ENCODE data around the gene MCC.

MCC gene

GRCh38 chr5:113361701-113362100 lies 126.6 kb downstream of the MCC start:
- no peak for DNase-seq (ENCODE audit: low spot score)

GRCh38 chr5:113359419-113359818 lies 128.8 kb downstream of the MCC start:
- DNase-seq (ENCODE audit: low spot score) = no peak

DNA sequence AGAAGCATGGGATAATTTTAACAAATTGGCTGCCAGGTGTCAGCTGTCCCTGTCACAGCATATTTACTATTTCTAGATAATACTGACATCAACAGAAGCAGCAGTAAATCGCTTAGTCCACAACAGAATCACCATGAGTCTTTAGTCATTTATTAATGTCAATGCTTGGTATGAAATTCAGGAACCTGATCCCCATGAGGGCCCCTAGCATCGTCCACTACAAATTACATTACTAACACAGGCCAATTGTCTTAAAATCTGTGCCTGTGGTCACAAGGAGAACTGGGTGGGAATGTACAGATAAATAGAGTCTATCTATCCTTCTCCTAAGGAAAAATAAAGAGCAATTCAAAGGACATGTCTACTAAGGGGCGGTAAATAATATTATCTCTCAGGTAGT lies 129.6 kb downstream of the MCC start:
- DNase-seq (ENCODE audit: low spot score) = no peak

DNA sequence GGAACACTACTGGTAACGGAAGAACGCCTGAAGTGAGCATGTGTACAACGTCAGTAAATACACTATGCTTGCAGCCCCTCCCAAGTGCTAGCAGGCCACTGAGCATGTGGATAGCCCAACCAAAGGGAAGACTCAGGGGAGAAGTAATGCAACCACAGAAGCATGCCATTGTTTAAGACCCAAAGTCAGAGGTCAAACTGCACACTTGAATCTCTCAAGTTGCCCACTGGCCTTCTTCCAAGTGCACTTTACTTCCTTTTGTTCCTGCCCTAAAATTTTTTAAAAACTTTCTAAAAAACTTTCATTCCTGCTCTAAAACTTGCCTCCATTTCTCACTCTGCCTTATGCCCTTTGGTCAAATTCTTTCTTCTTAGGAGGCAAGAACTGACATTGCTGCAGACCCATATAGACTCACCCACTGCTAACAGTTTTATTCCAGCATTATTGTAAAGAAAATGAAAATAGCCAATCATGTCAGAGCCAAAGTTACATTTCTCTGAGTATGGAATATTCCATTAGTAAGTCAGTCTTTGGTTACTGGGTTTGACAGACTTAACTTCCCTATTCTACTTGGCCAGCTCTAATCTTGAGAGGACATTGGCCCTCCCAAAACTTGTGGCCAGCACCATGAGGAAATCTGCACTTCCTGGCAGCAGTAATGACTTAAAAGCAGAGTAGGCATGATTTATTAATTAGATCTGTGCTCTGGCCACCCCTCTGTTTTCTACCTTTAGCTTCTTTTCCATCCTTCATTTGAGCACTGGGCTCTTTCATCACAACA lies 130.4 kb downstream of the MCC start:
- DNase-seq (ENCODE audit: low spot score) = no peak

- no peak for DNase-seq (ENCODE audit: low spot score)
Observed at GRCh38 chr5:113356487-113356886, 131.8 kb downstream of the MCC start.

DNA sequence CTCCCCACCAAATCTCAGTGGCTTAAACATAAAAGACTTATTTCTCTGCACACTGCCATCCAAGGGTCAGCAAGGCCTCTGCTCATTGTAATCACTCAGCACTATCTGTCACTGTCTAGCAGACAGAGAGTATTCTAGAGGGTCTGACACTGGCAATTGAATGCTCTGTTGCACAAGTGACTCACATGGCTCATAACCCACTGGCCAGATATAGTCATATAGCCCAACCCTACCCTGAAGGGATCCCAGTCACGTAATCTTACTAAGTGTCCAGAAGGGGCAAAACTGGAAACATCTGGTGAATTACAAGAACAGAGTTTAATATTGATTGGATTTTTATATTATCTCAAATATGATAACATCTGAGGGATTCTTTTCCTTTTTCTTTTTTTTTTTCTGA lies 134.2 kb downstream of the MCC start:
- no peak for DNase-seq (ENCODE audit: low spot score)

DNA sequence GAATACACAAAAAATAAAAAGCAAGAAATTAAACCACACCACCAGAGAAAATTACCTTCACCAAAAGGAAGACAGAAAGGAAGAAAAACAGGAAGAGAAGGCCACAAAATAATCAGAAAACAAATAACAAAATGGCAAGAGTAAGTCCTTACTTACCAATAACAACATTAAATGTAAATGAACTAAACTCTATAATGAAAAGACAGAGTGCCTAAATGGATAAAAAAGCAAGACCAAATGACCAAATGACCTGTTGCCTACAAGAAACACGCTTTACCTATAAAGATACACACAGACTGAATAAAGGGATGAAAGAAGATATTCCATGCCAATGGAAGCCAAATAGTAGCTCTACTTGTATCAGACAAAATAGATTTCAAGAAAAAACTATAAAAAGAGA lies 140.7 kb downstream of the MCC start:
- no peak for DNase-seq (ENCODE audit: low spot score)

GRCh38 chr5:113344973-113345940 lies 143.0 kb downstream of the MCC start:
- DNase-seq (ENCODE audit: low spot score) = peak; percentile 36

DNA sequence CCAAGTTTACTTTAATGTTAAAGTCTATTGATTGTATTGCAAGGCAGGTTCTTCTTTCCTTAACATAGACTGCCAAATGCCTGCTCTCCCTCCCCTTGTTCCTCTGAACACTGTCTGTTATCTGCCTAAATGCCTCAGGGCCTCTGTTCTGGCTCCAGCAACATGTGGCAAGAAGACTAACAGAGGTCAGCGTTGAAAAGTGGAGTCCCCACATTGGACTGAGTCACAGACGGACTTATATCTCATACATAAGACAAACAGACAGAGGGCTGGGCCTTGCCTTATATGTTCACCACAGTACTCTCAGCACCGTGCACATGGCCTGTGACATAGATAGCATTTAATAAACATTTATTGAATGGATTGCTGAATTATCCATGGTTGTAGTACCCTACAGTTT lies 144.9 kb downstream of the MCC start:
- DNase-seq (ENCODE audit: low spot score) = no peak

DNA sequence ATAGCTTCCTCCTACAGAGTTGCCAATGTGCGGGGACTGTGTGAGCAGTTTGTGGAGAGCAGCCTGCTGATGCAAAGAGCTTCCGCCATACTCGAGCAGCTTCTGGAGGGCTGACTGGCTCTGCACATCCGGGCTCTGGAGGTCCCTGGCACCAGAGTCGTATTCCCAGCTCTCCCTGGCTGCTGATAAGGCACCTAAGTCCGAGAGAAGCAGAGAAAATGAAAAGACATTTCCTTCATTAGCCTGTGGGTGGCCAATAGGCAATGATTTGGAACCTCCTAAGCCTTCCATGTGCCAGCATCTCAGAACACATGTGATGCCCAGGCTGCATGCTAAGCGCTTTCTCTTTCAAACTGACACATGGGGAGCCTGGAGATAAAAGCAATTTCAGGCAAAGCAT lies 147.7 kb downstream of the MCC start:
- DNase-seq (ENCODE audit: low spot score) = no peak

GRCh38 chr5:113338628-113339027 lies 149.6 kb downstream of the MCC start:
- DNase-seq (ENCODE audit: low spot score) = peak; percentile 30

DNA sequence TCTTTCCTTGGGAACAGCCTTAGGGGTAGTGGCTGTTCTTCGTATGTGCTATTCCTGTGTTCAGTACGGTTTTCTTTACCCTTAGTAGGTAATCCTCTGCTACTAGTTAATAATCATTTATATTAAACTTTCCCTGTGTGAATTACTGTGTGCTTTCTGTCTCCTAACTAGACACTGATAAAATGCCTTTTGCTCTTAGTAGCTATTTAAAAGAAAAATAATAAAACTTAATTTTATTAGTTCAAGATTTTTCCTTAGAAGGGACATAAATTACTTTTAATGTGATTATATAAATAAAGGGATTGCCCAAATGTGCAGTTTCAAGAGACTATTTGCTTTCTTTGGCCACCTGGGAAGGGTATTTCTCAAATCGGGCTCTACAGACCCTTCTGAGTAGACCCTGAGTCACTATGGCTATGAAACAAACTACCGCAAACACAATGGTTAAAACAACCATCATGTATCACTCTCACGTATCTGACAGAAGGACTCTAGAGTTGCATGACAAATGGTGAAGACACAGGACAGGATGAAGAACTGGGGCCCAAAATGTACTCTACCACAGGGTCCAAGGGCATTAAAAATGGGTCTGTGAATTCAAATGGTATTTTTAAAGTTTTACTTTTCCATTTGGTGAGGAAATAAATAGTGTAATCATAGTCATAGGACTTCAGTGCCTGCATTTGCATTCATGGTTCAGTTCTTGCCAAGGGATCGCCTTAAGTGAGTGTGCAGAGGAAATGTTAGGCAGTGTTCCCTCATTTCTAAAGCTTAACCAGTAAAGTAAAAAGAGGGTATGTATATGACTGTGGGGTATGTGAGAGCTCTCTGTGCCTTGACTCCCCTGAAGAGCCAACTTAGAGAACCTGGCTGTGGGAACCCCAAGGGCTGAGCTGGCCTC lies 150.5 kb downstream of the MCC start:
- DNase-seq (ENCODE audit: low spot score) = no peak

DNA sequence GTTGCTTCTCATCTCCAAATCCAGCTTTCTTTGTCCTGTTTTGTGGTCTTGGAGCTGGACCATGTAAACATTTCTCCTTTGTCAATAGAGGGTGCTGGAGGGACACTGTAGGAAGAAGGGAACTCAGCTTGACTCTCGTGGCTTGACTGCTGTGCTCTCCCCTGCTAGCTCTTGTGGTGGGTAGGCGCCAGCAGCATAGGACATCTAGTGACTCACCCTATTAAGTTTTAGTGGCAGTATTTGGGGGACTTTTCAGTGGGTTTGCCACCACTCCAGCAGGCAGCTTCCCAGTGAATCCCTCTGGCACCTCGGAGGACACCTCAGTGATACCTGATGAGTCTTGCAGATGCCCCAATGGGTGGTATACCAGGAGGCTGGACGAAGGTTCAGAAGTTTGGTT lies 151.3 kb downstream of the MCC start:
- DNase-seq (ENCODE audit: low spot score) = peak; percentile 38

GRCh38 chr5:113333411-113333810 lies 154.8 kb downstream of the MCC start:
- no peak for DNase-seq (ENCODE audit: low spot score)

DNA sequence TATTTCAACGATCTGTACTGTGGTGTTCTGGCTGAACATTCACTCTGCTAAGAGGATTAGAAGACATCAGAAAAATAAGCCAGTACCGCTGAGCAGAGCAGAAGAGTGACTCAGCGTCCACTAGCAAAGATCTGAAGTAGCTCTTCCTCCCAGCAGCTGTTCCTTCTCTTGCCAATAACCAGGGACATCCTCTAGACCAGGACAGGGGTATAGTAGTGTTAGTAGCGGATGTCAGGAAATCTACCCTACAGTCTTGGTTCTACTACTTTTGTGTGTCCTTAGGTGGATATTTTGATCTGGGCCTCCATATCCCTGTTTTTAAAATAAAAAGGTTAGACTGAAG lies 157.1 kb downstream of the MCC start:
- no peak for DNase-seq (ENCODE audit: low spot score)

DNA sequence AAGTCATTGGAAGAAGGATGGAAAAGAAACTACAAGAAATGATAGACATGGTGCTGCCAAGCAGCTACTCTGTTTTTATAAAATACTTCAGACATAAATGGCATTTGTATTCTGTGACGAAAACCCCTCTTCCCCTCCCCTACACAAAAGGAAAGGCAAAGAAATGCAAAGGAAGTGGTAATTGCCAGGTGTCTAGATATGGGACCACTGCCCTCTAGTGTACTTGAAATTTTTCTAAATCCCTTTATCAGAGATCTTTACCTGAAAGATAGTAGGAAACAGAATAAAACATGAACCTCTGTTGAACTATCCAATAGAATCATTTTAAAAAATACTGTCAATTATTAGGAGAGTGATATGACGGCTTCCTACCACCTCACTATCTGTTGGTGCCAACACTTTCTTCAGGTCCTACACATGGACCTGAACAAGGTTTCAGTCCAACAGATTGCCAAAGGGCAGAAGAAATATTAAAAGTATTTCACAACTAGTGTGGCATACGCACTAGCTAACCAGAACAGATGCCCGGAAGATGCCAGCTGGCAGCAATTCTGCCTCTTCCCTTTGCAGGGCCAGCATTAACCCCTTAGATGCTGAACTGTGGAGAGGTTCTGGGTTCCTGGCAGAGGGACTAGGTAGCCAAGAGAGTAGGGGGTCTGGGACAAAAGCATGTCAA lies 157.6 kb downstream of the MCC start:
- peak; percentile 26 for DNase-seq (ENCODE audit: low spot score)

- DNase-seq (ENCODE audit: low spot score) = no peak
Observed at GRCh38 chr5:113329981-113330380, 158.3 kb downstream of the MCC start.

DNA sequence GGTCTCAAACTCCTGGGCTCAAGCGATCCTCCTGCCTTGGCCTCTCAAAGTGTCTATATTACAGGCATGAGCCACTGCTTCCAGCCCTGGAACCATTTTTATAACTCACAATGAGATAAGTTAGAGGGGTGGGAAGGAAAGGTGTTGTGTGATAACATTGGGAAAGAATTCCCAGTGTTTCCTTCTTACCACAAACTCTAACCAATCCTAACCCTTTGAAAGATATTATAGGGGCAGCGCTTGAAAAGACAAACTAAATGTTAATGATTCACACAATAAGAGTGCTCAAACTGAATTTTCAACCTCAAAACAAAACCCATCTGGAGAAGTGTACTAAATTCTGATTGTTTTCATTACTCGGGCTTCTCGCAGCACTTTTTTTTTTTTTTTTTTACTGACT lies 163.2 kb downstream of the MCC start:
- DNase-seq (ENCODE audit: low spot score) = no peak

GRCh38 chr5:113321276-113321675 lies 167.0 kb downstream of the MCC start:
- no peak for DNase-seq (ENCODE audit: low spot score)

DNA sequence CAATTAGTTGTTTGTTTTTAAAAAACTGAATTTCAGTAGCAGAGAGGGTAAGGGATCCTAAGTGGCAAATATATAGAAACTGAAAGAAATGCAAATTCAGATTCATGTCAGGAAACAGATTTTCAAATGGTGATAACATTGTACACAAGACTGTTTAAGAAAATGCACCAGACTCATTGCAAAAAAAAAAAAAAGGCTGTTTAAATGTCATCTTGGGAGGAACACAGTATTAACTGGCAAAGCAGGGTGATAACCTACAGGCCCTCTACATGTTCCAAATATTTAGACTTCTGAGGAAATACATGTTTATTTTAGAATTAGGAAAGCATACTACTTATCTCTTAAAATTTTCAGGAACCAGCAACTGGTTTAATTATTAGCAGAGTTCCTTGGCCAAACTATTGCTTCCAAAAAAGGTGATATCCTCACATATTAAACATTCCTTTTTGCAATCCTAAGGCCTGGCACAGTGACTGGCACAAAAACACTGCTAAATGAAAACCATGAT lies 167.9 kb downstream of the MCC start:
- no peak for DNase-seq (ENCODE audit: low spot score)

DNA sequence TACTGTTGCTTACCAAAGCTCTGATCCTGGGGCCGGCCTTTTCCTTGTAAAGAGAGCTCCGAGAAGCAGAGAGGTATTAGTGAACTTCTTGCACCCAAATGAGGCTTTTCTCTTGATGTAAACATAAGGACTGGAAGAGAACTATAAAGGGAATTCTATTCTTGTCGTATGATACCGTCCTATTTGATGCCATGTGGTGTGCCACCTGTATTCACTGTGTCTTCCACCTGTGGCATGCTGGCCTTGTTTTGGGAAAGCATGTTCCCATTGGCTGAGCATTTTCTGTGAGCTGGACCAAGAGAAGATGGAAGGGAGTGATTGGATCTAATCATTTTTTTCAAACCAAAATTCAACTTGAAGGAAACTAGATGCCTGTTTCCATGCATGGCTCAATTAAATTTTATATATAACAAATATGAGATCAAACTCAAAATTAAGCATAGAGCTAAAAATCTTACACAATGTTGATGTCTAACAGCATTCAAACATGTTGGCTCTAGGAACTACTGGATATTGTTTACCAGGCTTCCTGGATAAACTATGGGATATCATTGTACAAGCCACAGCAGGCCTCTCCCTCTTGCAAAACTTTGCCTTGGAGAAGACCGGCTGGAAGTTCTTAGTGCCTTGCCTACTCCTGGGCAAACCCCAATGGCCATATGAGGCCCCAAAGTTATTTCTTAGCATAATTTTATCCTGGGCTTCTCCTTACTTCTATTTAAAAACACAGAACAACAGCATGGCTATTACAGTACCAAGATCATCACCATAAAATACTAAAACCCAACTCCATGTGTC lies 168.8 kb downstream of the MCC start:
- no peak for DNase-seq (ENCODE audit: low spot score)
